WERI-Rb-1 (cell line): ENCODE data around the gene GULP1.

Experiments used
- DNase-seq: peaks from one replicate; pipeline ENCODE4 v3.0.0-alpha.2; 2020
- H3K27ac ChIP-seq: fragments of 250-450 bp; sonication (Bioruptor Pico); 2 replicates; pipeline ENCODE4 v1.5.1; 2020; ENCODE audit warnings: mild to moderate bottlenecking, moderate library complexity
- H3K27me3 ChIP-seq: fragments of 250-450 bp; sonication (Bioruptor Pico); 2 replicates; pipeline ENCODE4 v1.5.1; 2021; ENCODE audit warnings: mild to moderate bottlenecking, low read depth, moderate library complexity; ENCODE audit not compliant: insufficient read depth, severe bottlenecking
- H3K36me3 ChIP-seq: fragments of 250-450 bp; sonication (Bioruptor Pico); 2 replicates; pipeline ENCODE4 v1.5.1; 2020; ENCODE audit warnings: mild to moderate bottlenecking, moderate library complexity
- H3K4me3 ChIP-seq: 2 replicates; pipeline ENCODE4 v1.5.1; 2011; ENCODE audit warnings: low read depth, mild to moderate bottlenecking, control low read depth, low read length
- H3K9me3 ChIP-seq: fragments of 250-450 bp; sonication (Bioruptor Pico); 2 replicates; pipeline ENCODE4 v1.5.1; 2021; ENCODE audit warnings: mild to moderate bottlenecking, moderate library complexity; ENCODE audit not compliant: severe bottlenecking
- CTCF ChIP-seq: IDR thresholded peaks from 2 replicates; pipeline ENCODE4 v1.5.1; 2011; ENCODE audit warnings: low read depth, mild to moderate bottlenecking, control low read depth, inconsistent platforms, low read length

The GULP1 gene

GRCh38 chr2:188274274-188274673 is 17.4 kb upstream of the GULP1 start:
- H3K4me3 ChIP-seq, result no peak overlapping the region
- DNase-seq, result no peak
- H3K27me3 ChIP-seq, result no peaks in the 10 kb centered on the region
- H3K36me3 ChIP-seq, result no peaks in the 10 kb centered on the region
- TF ChIP-seq CTCF, result no peak
- peaks cover 2% of the 10 kb centered on the region for H3K9me3 ChIP-seq
- no peak overlapping the region for H3K27ac ChIP-seq

GRCh38 chr2:188276255-188276654 is 15.4 kb upstream of the GULP1 start:
- no peak overlapping the region for H3K4me3 ChIP-seq
- TF ChIP-seq CTCF, result no peak
- H3K9me3 ChIP-seq, result no peaks in the 10 kb centered on the region
- H3K27me3 ChIP-seq, result no peaks in the 10 kb centered on the region
- H3K36me3 ChIP-seq, result no peaks in the 10 kb centered on the region
- DNase-seq, result no peak
- no peak overlapping the region for H3K27ac ChIP-seq

GRCh38 chr2:188277786-188278185 is 13.9 kb upstream of the GULP1 start:
- no peaks in the 10 kb centered on the region for H3K27me3 ChIP-seq
- no peaks in the 10 kb centered on the region for H3K36me3 ChIP-seq
- no peaks in the 10 kb centered on the region for H3K9me3 ChIP-seq
- no peak for TF ChIP-seq CTCF
- no peak for DNase-seq
- H3K27ac ChIP-seq, result no peak overlapping the region
- no peak overlapping the region for H3K4me3 ChIP-seq

GRCh38 chr2:188278388-188279092 is 13.1 kb upstream of the GULP1 start:
- H3K36me3 ChIP-seq, result no peaks in the 10 kb centered on the region
- H3K27me3 ChIP-seq, result no peaks in the 10 kb centered on the region
- no peak for DNase-seq
- TF ChIP-seq CTCF, result no peak
- H3K4me3 ChIP-seq, result no peak overlapping the region
- no peak overlapping the region for H3K27ac ChIP-seq
- no peaks in the 10 kb centered on the region for H3K9me3 ChIP-seq

- Histone ChIP-seq H3K36me3 (no peaks in the 10 kb centered on the region), H3K9me3 (no peaks in the 10 kb centered on the region), H3K27me3 (no peaks in the 10 kb centered on the region), H3K27ac (no peak overlapping the region), H3K4me3 (no peak overlapping the region)
- no peak for TF ChIP-seq CTCF
- no peak for DNase-seq
Observed at GRCh38 chr2:188279093-188279445, 12.6 kb upstream of the GULP1 start.

- TF ChIP-seq CTCF, result no peak
- Histone ChIP-seq H3K27me3 (no peaks in the 10 kb centered on the region), H3K9me3 (no peaks in the 10 kb centered on the region), H3K4me3 (no peak overlapping the region), H3K36me3 (no peaks in the 10 kb centered on the region), H3K27ac (no peak overlapping the region)
- no peak for DNase-seq
Observed at GRCh38 chr2:188280811-188281222, 10.9 kb upstream of the GULP1 start.
